Cardiac septum (tissue), 1 donor: ENCODE data around the gene ENPP3. TPM values are rescaled to one million over a fixed set of nuclear protein-coding genes. Genes with fewer than 3 reads are reported as not detected.

ENCODE experiments used
- DNase-seq: peaks from one replicate; pipeline ENCODE4 v3.0.0-alpha.2; 2020; ENCODE audit warnings: low spot score
- intact Hi-C: fragments of 100-400 bp; cut with DNase I; formaldehyde crosslinking; loops from one replicate; pipeline ENCODE4 v1.14.0; 2022
- total RNA-seq: library from RNA; stranded (reverse); fragmentation: NEBNext Ultra II Directional; extraction: Animal tissue kit (Norgen Biotek cat#: 25700); gene quantifications from one replicate; pipeline ENCODE4 v1.2.1, GENCODE V29; 2021
- donor health status: DM: no; HTN: no; CAD: no.

The ENPP3 gene
- total RNA-seq, 1 donor from 2014 or later = 0.16 TPM

- DNase-seq = no peak
- intact Hi-C loops = no loop called here
Observed at GRCh38 chr6:131756039-131756438, 118.9 kb downstream of the ENPP3 start.

- intact Hi-C loops = no loop called here
- DNase-seq = no peak
Observed at GRCh38 chr6:131758920-131759319, 121.8 kb downstream of the ENPP3 start.

- DNase-seq = no peak
- intact Hi-C loops = no loop called here
Observed at GRCh38 chr6:131761060-131761761, 124.1 kb downstream of the ENPP3 start.

- intact Hi-C loops = no loop called here
- DNase-seq = no peak
Observed at GRCh38 chr6:131761762-131762067, 124.6 kb downstream of the ENPP3 start.

- DNase-seq = no peak
- intact Hi-C loops = no loop called here
Observed at GRCh38 chr6:131762984-131763383, 125.9 kb downstream of the ENPP3 start.

- intact Hi-C loops = no loop called here
Observed at GRCh38 chr6:131763749-131764148, 126.6 kb downstream of the ENPP3 start.

GRCh38 chr6:131764350-131764749 is 127.2 kb downstream of the ENPP3 start:
- DNase-seq = no peak
- intact Hi-C loops = no loop called here

More at GRCh38 chr6:131763749-131764148, 126.6 kb downstream of the ENPP3 start:
- DNase-seq = no peak

- DNase-seq = no peak
- intact Hi-C loops = no loop called here
Observed at GRCh38 chr6:131765081-131765803, 128.1 kb downstream of the ENPP3 start.

GRCh38 chr6:131765804-131766135 is 128.7 kb downstream of the ENPP3 start:
- intact Hi-C loops = no loop called here
- DNase-seq = no peak

- intact Hi-C loops = no loop called here
- no peak for DNase-seq
Observed at GRCh38 chr6:131766631-131767030, 129.5 kb downstream of the ENPP3 start.

- DNase-seq = no peak
- intact Hi-C loops = no loop called here
Observed at GRCh38 chr6:131768964-131769363, 131.9 kb downstream of the ENPP3 start.

- intact Hi-C loops = no loop called here
- no peak for DNase-seq
Observed at GRCh38 chr6:131769385-131770141, 132.5 kb downstream of the ENPP3 start.

GRCh38 chr6:131770776-131771175 is 133.7 kb downstream of the ENPP3 start:
- intact Hi-C loops = no loop called here
- DNase-seq = no peak

- no peak for DNase-seq
- intact Hi-C loops = no loop called here
Observed at GRCh38 chr6:131773284-131773950, 136.3 kb downstream of the ENPP3 start.

GRCh38 chr6:131775886-131776285 is 138.8 kb downstream of the ENPP3 start:
- no peak for DNase-seq
- intact Hi-C loops = no loop called here

GRCh38 chr6:131776985-131777384 is 139.9 kb downstream of the ENPP3 start:
- no peak for DNase-seq
- intact Hi-C loops = no loop called here

- DNase-seq = no peak
- intact Hi-C loops = no loop called here
Observed at GRCh38 chr6:131778169-131778568, 141.1 kb downstream of the ENPP3 start.

GRCh38 chr6:131779304-131779703 is 142.2 kb downstream of the ENPP3 start:
- intact Hi-C loops = no loop called here
- DNase-seq = no peak

- DNase-seq = no peak
- intact Hi-C loops = no loop called here
Observed at GRCh38 chr6:131780600-131780999, 143.5 kb downstream of the ENPP3 start.

GRCh38 chr6:131781687-131782086 is 144.6 kb downstream of the ENPP3 start:
- intact Hi-C loops = no loop called here
- DNase-seq = no peak
